ENCODE results near the gene CLIP2.
A peak's percentile ranks its signal among the peaks of the same experiment; 100 is the strongest.
"Not testable (repeated sequence)": the region's sequence is repeated elsewhere in the genome, so short reads cannot be mapped to it uniquely, and the experiment has no call there.

CLIP2 gene

DNA sequence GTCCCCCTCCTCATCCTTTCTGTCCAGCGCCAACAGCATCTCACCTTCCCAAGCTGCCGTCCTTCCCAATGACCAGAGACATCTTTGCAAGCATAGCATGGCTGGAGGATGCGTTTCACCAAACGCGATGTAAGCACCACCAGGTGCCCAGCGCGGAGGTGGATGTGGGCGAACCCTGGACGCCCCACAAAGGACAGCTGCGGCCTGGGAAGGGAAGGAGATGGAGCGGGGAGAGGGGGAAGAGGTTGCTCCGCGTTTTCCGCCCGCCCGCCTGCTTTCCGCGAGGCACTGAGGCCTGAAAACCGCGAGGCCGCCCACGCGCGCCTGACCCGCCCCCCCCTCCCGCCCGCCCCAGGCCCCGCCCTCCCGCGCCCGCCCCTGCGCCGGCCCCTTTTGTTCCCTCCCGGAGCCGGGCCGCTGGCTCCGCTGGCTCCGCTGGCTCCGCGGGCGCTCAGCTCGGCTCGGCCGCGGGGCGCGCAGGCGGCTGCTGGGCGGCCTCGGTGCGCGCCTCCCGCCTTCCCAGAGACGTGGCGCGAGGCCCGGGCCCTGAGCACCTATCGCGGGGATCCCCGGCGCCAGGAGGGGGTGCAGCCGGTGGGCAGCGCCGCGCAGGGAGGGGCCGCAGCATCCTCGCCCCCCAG is at the start of gene CLIP2:
Gene CLIP2, plus strand, starts transcription at position 390 of the 641 bp plus-strand sequence. CDS start 28,140 bp downstream, outside the sequence.
- peak; percentile 89 for DNase-seq

DNA sequence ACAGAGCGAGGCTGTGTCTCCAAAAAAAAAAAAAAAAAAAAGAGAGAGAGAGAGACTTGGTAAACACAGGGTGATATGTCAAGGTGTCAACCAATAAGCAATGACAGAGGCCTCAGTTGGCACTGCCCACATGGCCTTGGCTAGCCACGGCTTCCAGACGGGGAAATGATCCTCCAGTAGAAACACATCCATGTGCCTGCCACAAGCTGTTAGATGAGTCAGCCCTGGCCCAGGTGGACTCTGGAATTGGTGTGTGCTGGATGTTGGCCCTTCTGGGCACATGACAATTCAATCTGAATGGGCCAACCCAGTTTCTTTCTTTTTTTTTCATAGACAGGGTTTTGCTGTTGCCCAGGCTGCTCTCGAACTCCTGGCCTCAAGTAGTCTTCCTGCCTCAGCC is 48.7 kb upstream of the CLIP2 start:
- DNase-seq: no peak

DNA sequence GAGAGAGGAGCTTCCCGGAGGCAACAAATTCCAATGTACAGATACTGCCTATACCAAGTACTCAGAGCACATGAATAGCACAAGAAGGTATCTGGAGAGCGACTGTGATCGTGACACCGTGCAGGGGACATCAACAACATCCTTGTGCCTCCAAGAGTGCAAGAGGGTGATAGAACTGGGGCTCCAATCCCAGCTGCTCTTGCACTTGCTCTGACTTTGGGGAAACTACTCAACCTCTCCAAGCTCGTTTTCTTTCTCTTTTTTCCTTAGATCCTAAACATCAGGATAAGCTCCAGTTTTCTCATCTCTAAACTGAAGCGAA is 47.1 kb upstream of the CLIP2 start:
- no peak for DNase-seq

DNA sequence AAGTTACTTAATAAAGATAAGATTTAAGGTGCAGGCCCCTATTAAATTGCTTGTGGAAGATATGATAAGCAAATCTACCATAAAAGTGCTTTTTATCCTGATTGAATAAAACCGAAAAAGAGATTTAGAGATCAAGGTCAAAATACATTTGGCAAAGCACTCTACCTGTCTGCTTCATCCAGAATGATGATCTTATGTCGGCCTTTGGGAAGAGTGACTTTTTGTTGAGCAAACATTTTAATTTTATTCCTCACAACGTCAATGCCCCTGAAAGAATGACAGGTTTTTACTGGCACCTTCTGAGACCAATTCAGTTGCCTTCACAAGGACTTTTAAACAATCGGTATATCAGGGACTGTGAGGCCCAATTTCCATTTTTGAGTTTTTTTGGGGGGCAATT is 42.7 kb upstream of the CLIP2 start:
- no peak for DNase-seq

DNA sequence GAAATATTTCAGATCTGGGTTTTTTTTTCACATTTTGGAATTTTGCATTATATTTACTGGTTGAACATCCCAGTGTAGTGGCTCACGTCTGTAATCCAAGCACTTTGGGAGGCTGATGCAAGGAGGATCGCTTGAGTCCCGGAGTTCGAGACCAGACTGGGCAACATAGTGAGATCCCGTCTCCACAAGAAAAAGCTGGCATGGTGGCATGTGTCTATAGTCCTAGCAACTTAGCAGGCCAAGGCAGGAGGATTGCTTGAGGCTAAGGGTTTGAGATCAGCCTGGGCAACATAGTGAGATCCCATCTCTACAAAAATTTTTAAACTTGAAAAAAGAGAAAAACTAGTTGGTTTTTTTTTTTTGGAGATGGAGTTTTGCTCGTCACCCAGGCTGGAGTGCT is 41.1 kb upstream of the CLIP2 start:
- DNase-seq: no peak

DNA sequence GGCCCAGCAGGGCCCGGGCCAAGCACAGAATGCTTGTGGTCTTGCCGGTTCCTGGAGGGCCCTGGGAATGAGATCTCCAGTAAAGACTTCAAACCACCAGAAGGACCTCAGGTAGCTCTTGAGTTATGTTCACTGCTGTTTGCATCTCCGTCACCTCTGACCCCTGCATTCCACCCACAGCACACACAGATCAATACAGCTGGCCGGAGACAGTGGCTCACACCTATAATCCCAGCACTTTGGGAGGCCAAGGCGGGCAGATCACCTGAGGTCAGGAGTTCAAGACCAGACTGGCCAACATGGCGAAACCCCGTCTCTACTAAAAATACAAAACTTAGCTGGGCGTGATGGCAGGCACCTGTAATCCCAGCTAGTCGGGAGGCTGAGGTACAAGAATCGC is 40.1 kb upstream of the CLIP2 start:
- not testable (repeated sequence) for DNase-seq

DNA sequence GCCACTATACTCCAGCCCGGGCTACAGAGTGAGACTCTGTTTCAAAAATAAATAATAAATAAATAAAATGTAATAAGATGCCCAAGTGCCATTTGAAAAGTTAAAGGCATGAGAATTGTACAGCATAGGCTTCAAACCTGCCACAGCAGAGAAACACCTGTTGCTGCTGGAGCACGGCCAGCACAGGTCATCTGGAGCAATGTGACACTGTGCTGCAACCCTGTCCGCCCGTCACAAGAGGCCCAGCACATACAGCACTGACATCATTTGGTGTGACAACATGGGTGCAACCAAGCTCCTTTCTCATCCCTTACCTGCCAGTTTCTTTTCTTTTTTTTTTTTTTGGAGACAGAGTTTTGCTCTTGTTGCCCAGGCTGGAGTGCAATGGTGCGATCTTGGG is 36.3 kb upstream of the CLIP2 start:
- DNase-seq: no peak

DNA sequence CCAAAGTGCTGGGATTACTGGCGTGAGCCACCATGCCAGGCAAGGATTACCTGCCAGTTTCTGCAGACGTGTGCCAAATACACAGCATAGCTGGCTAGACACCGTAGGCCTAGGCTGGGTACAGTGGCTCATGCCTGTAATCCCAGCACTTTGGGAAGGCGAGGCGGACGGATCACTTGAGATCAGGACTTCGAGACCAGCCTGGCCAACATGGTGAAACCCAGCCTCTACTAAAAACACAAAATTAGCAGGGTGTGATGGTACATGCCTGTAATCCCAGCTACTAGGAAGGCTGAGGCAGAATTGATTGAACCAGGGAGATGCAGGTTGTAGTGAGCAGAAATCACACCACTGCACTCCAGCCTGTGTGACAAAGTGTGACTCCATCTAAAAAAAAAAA is 35.9 kb upstream of the CLIP2 start:
- no peak for DNase-seq

DNA sequence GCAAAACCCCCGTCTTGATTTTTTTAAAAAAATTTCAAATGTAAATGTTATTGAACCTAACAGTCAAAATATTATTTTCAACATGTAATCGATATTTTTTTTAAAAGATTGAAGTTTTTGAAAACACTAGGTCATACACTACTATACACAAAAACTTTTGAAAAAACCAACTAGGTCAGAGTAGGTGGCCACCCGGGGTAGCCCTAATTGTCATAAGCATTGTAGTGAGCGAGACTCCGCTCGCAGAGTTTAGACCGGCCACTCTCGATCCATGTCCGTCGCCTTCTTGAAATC is 35.4 kb upstream of the CLIP2 start:
- no peak for DNase-seq

DNA sequence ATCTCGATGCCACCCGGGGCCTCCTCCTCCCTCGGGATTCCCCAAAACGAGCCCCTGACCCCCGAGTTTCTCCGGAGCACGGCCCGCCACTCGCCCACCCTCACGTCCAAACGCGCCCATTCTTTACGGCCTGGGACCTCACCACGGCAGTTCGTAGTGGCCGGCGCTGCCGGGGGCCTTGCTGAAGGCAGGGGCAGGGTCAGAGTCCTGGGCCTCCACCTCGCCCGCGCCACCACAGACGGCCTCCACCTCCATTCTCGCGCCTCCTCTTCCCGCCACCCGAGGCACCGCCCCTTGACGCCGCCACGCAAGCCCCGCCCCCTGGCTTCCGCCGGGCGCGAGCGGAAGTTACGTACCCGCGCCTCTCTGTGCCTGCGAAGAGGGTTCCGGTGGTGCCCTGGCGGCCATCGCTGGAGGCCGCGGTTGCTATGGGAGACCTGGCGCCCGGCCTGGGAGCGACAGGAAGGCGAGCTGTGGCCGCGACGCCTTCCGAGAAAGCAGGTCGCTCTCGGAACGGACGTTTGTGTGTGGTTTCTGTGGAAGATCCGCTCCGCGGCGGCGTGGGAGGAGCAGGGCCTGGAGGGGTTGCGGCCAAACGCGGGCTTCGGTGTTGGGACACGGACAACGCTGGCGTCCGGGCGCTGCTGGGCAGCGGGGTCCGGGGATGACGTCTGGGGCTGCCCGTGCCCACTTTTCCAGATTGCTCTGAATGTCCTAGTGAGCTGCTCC is 34.9 kb upstream of the CLIP2 start, which contains the start of gene RFC2:
Gene RFC2, minus strand, starts transcription at position 271 of the 729 bp plus-strand sequence. Its CDS starts 16 bp downstream, at position 255.
- DNase-seq: peak; percentile 96

DNA sequence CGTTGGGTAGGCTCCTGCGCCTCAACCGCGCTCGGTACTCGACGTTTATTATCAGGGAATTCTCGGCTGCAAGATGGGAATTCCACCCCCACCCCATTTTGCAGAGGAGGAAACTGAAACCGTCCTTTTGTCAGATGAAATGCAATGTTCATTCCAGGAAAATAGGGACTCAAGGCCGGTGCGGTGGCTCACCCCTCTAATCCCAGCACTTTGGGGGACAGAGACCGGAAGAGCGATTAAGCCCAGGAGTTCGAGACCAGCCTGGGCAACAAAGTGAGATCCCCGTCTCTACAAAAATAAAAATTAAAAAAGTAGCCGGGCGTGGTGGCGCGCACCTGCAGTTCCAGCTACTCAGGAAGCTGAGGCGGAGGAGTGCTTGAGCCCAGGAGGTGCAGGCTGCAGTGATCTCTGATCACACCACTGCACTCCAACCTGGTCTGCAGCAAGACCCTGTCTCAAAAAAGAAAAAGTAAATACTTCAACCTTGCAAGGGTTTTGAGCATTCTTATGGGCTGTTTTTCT is 34.3 kb upstream of the CLIP2 start:
- no peak for DNase-seq

DNA sequence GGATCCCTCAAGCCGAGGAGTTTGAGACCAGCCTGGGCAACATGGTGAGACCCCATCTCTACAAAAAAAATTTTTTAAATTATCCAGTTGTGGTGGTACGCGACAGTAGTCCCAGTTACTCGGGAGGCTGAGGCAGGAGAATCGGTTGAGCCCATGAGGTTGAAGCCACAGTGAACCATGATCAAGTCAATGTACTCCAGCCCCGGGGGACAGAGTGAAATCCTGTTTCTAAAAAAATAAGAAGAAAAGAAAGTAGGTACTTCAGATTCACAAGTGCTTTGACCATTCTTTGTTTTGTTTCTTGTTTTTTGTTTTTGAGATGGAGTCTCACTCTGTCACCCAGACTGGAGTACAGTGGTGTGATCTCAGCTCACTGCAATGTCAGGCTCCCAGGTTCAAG is 33.7 kb upstream of the CLIP2 start:
- DNase-seq: not testable (repeated sequence)

DNA sequence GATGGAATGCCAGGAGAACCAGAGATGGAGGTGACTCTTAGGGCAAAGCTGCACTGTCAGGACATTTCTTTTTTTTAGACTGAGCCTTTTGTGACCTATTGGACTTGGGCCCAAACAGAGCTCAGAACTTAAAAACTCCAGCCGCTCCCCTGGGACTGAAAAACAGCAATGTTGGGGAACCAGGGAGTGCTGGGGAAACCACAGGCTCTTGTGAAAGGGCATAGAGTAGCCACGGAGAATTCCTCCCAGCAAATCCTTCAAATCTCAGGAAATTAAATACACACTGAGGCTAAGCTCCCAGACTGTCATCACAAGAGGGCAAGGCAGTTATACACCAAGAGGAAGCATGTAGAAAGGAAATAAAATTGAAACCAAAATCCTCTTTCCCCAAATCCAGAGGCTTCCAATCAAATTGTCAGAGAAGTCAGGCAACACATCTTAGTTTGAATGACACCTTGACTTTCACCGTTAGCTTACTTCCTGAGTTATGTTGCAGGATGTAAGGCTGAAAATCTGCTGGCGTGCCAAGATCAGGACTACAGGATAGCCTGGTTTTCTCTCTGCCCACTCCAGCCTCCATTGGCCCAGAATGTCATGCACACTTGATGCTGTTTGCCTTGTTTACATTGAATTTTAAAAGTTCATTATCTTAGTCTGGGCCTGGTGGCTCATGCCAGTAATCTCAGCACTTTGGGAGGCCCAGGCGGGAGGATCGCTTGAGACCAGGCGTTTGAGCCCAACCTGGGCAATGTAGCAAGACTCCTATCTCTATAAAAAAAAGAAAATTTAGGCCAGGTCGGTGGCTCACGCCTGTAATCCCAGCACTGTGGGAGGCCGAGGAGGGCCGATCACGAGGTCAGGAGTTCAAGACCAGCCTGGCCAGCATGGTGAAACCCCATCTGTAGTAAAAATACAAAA is 32.5 kb upstream of the CLIP2 start:
- no peak for DNase-seq

DNA sequence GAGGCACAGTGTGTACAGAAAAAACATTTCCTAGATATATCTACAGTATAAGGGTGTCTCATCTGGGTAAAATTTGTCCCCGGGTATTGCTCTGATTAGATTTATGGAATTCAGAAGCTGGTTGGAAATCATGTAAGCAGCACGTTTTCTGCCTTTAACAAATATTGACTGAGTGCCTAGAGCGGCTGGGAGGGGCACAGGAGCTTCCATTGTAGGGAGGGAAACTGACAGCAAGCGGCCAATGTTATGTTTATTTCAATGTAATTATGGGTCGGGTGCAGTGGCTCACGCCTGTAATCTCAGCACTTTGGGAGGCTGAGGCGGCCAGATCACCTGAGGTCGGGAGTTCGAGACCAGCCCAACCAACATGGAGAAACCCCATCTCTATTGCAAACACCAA is 30.6 kb upstream of the CLIP2 start:
- no peak for DNase-seq

DNA sequence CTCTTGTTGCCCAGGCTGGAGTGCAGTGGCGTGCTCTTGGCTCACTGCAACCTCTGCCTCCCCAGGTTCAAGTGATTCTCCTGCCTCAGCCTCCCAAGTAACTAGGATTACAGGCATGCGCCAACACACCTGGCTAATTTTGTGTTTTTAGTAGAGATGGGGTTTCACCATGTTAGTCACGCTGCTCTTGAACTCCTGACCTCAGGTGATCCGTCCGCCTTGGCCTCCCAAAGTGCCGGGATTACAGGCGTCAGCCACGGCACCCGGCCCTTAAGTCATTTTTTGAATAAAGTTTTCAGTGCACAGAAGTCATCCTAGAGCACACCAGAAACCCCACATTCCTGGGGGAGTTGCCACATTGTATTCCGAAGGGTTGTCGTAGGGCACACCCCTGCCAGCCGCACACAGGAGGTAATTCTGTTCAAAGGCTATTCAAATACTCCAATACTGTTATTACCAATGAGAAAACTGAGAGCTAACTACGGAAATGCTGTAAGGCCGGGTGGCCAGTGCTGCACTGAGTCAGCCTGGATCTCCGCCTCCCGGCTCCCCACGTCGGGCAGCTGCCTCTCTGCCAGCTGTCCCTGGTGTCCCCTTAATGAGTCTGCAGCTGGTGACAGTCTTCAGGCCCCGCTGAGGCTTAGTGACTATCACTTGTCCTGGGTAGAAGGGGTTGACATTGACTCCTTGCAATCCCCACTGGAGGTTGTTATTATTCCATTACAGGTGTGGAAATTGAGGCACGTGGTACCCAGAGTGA is 26.4 kb upstream of the CLIP2 start:
- DNase-seq: no peak

DNA sequence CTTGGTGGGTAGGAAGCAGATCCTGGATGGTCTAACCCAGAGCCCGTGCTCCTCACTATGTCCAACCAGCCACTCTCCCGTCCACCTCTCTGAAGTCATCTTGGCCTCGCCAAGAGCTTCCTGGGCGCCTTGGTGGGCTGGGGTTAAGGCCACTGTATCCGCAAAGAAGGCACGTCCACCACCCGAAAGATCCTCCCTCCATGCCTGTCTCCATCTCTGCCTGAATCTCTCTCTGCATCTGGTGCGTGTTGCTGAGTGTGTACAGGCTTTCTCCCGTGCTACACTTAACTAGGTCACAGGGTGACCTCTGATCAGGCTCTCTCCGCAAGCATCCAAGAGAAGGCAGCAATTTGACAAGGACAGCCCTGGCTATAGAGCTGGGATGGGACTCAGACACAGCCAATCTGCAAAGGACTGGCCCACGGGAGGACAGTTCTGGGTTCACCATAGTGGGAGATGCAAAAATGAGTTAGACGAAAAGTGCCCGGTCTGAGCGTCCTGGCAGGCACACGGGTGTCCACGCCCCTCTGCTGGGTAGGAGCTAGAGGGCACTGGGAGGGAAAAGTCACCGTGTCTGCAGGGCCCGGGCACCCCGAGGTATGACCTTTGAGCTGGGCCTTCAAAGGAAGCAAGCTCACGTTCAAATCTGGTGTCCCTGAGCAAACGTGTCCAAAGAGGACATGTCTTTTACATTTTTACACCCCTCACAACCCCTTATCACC is 25.6 kb upstream of the CLIP2 start:
- no peak for DNase-seq

DNA sequence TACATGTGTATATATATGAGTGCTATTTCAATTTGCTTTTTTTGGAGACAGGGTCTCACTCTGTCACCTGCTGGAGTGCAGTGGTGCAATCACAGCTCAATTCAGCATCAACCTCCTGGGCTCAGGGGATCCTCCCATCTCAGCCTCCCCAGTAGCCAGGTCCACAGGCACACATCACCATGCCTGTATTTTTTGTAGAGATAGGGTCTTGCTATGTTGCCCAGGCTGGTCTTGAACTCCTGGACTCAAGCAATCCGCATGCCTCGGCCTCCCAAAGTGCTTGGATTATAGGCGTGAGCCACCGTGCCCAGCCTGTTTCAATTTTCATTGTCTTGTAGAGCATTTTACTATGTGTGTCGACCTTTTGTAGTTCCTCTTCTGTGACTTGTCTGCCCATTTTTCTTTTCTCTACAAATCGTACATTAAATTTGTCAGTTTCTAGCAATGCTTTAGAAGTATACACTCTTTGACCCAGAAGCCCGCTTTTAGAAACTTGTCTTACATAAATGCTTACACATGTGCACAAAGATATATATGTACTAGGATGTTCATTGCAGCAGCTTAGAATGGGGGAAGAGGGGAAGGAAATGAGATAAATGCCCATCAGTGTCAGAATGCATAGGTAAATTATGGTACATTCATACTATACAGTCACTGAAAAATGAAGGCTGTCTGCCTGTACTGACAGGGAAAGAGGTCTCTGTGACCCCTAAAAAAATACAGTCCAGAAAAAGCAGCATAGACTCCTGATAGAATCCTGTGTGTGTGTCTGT is 22.8 kb upstream of the CLIP2 start:
- no peak for DNase-seq

DNA sequence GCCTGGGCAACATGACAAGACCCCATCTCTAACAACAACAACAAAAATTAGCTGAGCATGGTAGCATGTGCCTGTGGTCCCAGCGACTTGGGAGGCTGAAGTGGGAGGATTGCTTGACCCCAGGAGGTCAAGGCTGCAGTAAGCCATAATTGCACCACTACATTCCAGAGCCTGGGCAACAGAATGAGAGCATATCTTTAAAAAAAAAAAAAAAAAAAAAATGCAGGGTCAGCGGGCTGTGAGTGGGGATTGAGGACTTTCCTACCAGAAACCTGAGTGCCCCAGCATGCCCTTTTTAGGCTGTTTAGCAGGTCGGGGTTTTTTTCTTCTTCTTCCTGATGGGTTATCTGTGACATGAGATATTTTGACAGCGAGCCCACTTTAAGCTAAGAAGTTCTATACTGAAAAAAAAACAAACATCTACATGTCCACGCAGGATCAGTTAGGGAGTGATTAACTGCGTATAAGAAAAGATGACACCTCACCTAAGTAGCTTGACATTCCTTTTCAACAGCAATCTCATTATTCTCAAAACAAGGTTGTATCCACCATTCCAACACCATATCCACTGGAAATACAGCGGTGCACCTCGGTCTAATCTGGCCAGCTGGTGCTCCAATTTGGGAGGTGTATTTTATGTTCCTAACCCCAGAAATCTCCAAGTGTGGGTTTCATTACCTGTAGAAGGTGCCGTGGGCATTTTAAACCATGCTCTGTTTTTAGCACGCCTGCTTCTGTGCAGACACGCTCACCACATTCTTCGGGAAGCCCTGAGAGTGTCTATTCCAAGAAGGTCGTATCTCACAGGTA is 21.2 kb upstream of the CLIP2 start:
- no peak for DNase-seq

DNA sequence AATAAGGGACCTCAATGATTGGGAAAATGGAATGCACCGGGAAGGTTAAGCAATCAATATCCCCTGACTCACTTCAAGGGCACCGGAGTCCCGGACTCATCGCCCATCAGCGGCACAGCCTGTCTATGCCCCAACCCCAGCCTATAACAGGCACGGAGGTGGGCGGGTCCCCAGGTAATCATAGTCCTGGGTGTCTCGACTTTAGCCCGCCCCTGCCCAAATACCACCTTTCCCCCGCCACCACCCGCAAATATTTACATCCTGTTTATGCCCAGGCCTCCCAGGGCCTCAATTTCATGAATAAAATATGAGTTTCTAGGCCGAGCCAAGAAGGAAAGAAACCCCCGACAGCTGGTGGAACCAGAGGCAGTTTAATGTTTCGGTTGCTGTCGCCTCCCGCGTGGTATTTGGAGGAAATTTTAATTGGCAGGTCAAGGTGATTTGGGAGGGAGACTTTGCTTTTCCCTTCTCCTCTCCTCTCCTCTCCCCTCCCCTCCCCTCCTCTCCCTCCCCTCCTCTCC is 19.4 kb upstream of the CLIP2 start:
- DNase-seq: peak; percentile 70

DNA sequence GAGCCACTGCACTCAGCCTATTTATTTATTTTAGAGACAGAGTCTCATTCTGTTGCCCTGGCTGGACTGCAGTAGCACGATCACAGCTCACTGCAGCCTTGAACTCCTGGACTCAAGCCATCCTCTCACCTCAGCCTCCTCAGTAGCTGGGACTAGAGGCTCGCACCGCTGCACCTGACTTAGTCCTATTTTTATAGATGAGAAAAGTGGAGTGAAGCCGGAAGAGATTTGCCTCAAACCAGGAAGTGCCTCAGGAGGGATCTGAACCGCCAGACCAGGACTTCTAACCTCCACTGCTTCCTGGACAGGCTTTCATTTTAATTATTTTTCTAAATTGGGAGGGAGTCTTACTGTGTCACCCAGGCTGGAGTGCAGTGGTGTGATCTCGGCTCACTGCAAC is 17.5 kb upstream of the CLIP2 start:
- no peak for DNase-seq

Data from CD4-positive, alpha-beta T cell treated with Interleukin-17A for 4 hours (primary cell).